ENCODE measurements around the gene EZH2. TPM values are rescaled to one million over a fixed set of nuclear protein-coding genes. Genes with fewer than 3 reads are reported as not detected.

Gene EZH2
- total RNA-seq, 2 donors from 2014 or later, result 70.6 to 113 TPM

DNA sequence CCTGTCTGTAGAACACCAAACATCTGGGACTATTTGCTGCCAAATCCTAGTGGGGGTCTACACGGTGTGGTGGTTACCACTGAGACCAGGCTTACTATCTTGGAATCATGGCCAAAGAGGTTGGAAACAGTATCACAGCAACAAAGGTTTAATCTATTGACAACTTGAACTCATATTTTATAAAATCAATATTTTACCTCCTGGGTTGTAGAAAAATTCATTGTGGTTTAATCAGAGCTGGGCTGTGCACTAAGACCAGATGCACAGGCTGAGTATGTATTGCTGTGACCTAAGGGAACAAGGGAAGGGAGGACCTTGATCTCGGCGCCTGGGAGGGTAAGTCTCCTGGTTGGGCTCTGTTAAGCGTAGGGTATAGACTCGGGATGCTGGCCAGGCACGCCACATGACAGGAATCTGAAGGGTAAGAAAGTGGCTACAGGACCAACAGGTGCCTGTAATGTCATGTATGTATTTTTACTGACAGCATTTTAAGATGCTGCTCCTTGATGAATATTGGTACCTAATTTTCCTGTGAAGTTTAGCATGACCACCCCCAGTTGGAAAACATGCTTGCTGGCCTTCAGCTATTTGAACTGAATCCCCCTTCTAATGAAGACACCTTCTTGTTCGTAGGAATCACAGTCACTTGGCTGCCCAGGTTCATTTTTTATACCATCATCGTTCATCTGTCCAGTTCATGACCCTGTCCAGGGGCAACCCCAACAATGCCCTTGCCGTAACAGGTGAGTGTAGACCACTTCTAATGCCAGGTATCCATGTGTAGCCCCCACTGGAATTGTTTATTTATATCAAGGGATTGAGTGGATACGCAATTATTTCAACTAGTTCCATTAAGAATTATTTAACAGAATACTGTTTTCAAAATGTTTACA is 79.5 kb downstream of the EZH2 start:
- no peak overlapping the region for H3K27ac Mint-ChIP-seq
- ATAC-seq, result no peak
- H3K4me3 Mint-ChIP-seq, result no peak overlapping the region
- no peak for DNase-seq (ENCODE audit: low spot score)
- no peaks in the 10 kb centered on the region for H3K27me3 Mint-ChIP-seq
- H3K9me3 Mint-ChIP-seq, result no peaks in the 10 kb centered on the region
- H3K4me1 Mint-ChIP-seq (ENCODE audit: low read depth in 2 of 2), result peaks cover 0 to 7% of the 10 kb centered on the region in 2 donors
- peaks cover 10% of the 10 kb centered on the region for H3K36me3 Mint-ChIP-seq

- Mint-ChIP-seq H3K9me3 (no peaks in the 10 kb centered on the region), H3K4me3 (no peak overlapping the region), H3K4me1 (ENCODE audit: low read depth in 2 of 2) (peaks cover 0 to 7% of the 10 kb centered on the region in 2 donors), H3K27me3 (no peaks in the 10 kb centered on the region), H3K27ac (no peak overlapping the region), H3K36me3 (peaks cover 22% of the 10 kb centered on the region)
- no peak for DNase-seq (ENCODE audit: low spot score)
- ATAC-seq, result no peak
These were observed 81.0 kb downstream of the EZH2 start for GRCh38 chr7:148803094-148803493.

DNA sequence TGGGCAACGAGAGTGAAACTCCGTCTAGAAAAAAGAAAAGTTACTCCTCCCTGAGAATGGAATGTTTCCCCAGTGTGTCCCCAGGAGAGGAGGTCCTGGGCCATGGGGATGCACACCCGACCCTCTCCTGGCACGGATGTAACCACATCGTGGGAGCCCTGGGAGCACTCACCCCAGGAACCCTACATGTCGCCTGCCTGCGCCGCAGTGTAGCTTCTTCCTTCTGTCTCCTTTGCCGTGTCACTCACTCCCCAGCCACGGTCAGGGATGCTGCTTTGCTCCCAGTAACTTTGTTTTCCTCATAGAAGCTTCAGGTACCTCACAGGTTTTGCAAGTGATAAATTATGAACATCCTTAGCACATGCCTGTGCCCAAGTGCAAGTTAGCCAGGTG is 82.0 kb downstream of the EZH2 start:
- Mint-ChIP-seq H3K9me3 (no peaks in the 10 kb centered on the region), H3K27ac (no peak overlapping the region), H3K27me3 (no peaks in the 10 kb centered on the region), H3K4me3 (no peak overlapping the region), H3K4me1 (ENCODE audit: low read depth in 2 of 2) (peaks cover 0 to 7% of the 10 kb centered on the region in 2 donors), H3K36me3 (peaks cover 23% of the 10 kb centered on the region)
- DNase-seq (ENCODE audit: low spot score) (no peak), ATAC-seq (no peak)

DNA sequence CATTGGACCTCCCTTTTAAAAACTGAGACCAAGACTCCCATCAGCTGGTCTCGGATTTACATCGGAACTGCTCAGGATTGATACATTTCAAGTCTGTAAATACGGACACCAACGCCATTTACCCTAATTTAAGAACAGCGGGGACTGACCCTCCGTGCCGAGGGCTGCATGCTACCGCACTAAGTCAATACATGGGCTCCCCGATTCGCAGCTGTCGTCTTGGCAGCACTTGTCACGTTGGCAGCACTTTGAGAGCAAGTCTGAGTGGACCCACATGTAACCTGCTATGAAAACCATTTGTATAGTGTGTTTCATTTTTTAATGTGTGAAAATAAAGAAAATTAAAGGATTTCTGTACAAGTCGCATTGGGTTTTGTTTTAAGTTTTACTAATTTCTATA is 83.4 kb downstream of the EZH2 start:
- peak overlapping the region in 1 of 2 donors; percentile 28 for H3K27ac Mint-ChIP-seq
- no peak overlapping the region for H3K4me3 Mint-ChIP-seq
- no peak for ATAC-seq
- peaks cover 23% of the 10 kb centered on the region for H3K36me3 Mint-ChIP-seq
- peaks cover 0 to 14% of the 10 kb centered on the region in 2 donors for H3K4me1 Mint-ChIP-seq (ENCODE audit: low read depth in 2 of 2)
- no peaks in the 10 kb centered on the region for H3K27me3 Mint-ChIP-seq
- no peaks in the 10 kb centered on the region for H3K9me3 Mint-ChIP-seq
- DNase-seq (ENCODE audit: low spot score), result no peak

DNA sequence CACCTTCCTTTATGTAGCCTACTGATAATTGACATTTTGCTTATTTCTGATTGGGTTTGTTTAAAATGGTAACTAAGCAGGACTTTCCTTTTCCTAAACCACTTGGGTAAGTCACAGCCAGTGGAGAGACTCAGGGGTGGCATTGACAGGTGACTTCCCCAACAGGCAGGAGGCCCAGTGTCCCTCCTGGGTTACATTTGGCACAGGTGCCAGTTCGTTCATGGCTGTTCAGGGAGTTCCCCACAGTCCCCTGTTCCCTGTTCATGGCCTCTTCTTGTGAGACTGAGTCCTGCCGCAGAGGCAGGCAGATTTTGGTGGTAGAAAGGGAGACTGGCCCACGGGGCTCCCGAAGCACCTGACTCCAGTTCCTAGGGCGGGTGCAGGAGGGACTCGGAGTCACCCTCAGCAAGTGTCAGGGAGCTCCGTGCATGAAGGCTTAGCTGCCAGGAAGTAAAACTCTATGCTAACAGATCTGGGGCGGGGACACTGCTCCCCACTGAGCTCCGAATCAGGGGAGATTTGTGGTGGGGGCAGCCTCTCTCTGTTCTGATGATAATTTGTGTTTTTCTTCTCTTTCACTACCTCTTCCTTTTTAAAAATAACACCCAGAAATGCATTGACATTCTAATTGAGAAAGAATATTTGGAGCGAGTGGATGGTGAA is 84.1 kb downstream of the EZH2 start:
- Mint-ChIP-seq H3K27ac (peak overlapping the region in 1 of 2 donors; percentile 28), H3K4me3 (no peak overlapping the region), H3K9me3 (no peaks in the 10 kb centered on the region), H3K36me3 (peaks cover 23% of the 10 kb centered on the region), H3K4me1 (ENCODE audit: low read depth in 2 of 2) (peaks cover 0 to 14% of the 10 kb centered on the region in 2 donors), H3K27me3 (no peaks in the 10 kb centered on the region)
- ATAC-seq, result no peak
- no peak for DNase-seq (ENCODE audit: low spot score)

- H3K9me3 Mint-ChIP-seq, result no peaks in the 10 kb centered on the region
- peak overlapping the region in 1 of 2 donors; percentile 80 for H3K27ac Mint-ChIP-seq
- ATAC-seq (no peak), DNase-seq (ENCODE audit: low spot score) (no peak)
- H3K4me3 Mint-ChIP-seq, result no peak overlapping the region
- H3K27me3 Mint-ChIP-seq, result no peaks in the 10 kb centered on the region
- H3K4me1 Mint-ChIP-seq (ENCODE audit: low read depth in 2 of 2), result peaks cover 0 to 19% of the 10 kb centered on the region in 2 donors
- H3K36me3 Mint-ChIP-seq, result peaks cover 41% of the 10 kb centered on the region
These were observed 87.2 kb downstream of the EZH2 start for GRCh38 chr7:148796841-148797240.

- DNase-seq (ENCODE audit: low spot score) (no peak), ATAC-seq (no peak)
- no peak overlapping the region for H3K27ac Mint-ChIP-seq
- H3K4me1 Mint-ChIP-seq (ENCODE audit: low read depth in 2 of 2), result peaks cover 0 to 19% of the 10 kb centered on the region in 2 donors
- no peak overlapping the region for H3K4me3 Mint-ChIP-seq
- no peaks in the 10 kb centered on the region for H3K9me3 Mint-ChIP-seq
- peaks cover 34% of the 10 kb centered on the region for H3K36me3 Mint-ChIP-seq
- H3K27me3 Mint-ChIP-seq, result no peaks in the 10 kb centered on the region
These were observed 89.6 kb downstream of the EZH2 start for GRCh38 chr7:148794476-148794875.

DNA sequence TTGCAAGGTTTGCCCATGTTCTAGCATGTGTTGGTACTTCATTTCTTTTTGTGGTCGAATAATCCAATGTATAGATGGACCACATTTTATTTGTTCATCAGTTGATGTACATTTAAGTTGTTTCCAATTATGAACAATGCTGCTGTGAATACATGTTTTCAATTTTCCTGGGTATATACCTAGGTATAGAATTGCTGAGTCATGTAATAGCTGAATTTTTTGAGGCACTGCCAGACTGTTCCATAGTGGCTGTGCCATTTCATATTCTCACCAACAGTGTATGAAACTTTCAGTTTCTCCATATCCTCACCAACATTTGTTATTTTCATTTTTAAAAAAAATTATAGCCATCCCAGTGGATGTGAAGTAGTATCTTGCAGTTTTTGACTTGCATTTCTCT is 90.5 kb downstream of the EZH2 start:
- H3K27me3 Mint-ChIP-seq, result no peaks in the 10 kb centered on the region
- ATAC-seq (no peak), DNase-seq (ENCODE audit: low spot score) (no peak)
- H3K9me3 Mint-ChIP-seq, result no peaks in the 10 kb centered on the region
- no peak overlapping the region for H3K4me3 Mint-ChIP-seq
- no peak overlapping the region for H3K27ac Mint-ChIP-seq
- H3K4me1 Mint-ChIP-seq (ENCODE audit: low read depth in 2 of 2), result peaks cover 0 to 19% of the 10 kb centered on the region in 2 donors
- peaks cover 29% of the 10 kb centered on the region for H3K36me3 Mint-ChIP-seq

DNA sequence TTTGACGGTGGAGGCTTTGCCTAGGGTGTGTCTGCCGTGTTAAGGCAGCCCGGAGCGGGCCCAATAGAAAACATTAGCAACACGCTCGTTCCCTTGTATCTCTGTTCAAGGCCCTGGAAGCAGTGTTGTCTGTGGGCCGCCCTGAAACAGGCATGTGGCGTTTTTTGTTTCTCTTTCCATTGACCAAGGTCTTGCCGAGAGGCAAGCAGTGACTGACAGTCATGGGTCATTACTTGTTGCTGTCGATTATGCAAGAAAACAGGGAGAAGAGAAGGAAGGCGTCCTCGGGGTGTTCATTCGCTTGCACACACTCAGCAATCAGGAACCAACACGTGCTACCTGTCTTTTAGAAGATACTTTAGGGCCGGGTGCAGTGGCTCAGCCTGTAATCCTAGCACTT is 92.5 kb downstream of the EZH2 start:
- ATAC-seq, result no peak
- Mint-ChIP-seq H3K4me3 (no peak overlapping the region), H3K36me3 (peaks cover 28% of the 10 kb centered on the region), H3K27ac (no peak overlapping the region), H3K27me3 (no peaks in the 10 kb centered on the region), H3K9me3 (no peaks in the 10 kb centered on the region), H3K4me1 (ENCODE audit: low read depth in 2 of 2) (peaks cover 0 to 19% of the 10 kb centered on the region in 2 donors)
- no peak for DNase-seq (ENCODE audit: low spot score)

- H3K27me3 Mint-ChIP-seq, result no peaks in the 10 kb centered on the region
- no peak for DNase-seq (ENCODE audit: low spot score)
- H3K4me3 Mint-ChIP-seq, result no peak overlapping the region
- H3K36me3 Mint-ChIP-seq, result peaks cover 28% of the 10 kb centered on the region
- no peak overlapping the region for H3K27ac Mint-ChIP-seq
- H3K4me1 Mint-ChIP-seq (ENCODE audit: low read depth in 2 of 2), result peaks cover 0 to 12% of the 10 kb centered on the region in 2 donors
- H3K9me3 Mint-ChIP-seq, result no peaks in the 10 kb centered on the region
- ATAC-seq, result no peak
These were observed 93.2 kb downstream of the EZH2 start for GRCh38 chr7:148790850-148791249.

DNA sequence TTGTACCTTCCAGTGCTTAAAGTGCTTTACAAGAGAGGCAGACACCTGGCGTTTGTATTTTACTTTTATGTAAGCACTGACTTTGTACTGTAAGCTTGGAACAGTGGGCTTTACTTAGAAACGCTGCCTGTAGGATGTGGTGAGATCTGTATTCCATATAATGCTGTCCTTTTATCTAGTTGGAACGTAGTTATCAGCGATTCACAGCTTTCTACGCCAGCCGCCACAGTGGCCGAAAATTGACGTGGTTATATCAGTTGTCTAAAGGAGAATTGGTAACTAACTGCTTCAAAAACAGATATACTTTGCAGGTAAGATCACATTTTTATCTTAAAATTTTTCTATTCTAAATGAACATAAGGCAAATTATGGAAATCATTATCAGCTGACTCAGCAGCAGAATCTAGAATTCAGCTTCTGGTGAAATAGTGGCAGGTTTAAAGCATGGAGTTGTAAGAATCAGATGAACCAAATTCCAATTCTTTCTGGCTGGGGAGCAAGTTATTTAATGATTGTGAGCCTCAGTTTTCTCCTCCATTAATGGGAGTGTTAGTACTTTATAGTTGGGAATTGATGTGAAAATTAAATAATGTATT is 93.9 kb downstream of the EZH2 start:
- peaks cover 0 to 11% of the 10 kb centered on the region in 2 donors for H3K4me1 Mint-ChIP-seq (ENCODE audit: low read depth in 2 of 2)
- H3K27ac Mint-ChIP-seq, result no peak overlapping the region
- no peak overlapping the region for H3K4me3 Mint-ChIP-seq
- peaks cover 28% of the 10 kb centered on the region for H3K36me3 Mint-ChIP-seq
- H3K27me3 Mint-ChIP-seq, result no peaks in the 10 kb centered on the region
- no peak for ATAC-seq
- DNase-seq (ENCODE audit: low spot score), result no peak
- no peaks in the 10 kb centered on the region for H3K9me3 Mint-ChIP-seq

- DNase-seq (ENCODE audit: low spot score) (no peak), ATAC-seq (no peak)
- H3K27ac Mint-ChIP-seq, result no peak overlapping the region
- H3K4me1 Mint-ChIP-seq (ENCODE audit: low read depth in 2 of 2), result peaks cover 0 to 7% of the 10 kb centered on the region in 2 donors
- no peak overlapping the region for H3K4me3 Mint-ChIP-seq
- peaks cover 24% of the 10 kb centered on the region for H3K36me3 Mint-ChIP-seq
- H3K9me3 Mint-ChIP-seq, result no peaks in the 10 kb centered on the region
- H3K27me3 Mint-ChIP-seq, result no peaks in the 10 kb centered on the region
These were observed 94.9 kb downstream of the EZH2 start for GRCh38 chr7:148789220-148789619.

GRCh38 chr7:148787571-148788295 is 96.4 kb downstream of the EZH2 start:
- ATAC-seq, result no peak
- H3K4me3 Mint-ChIP-seq, result no peak overlapping the region
- no peak for DNase-seq (ENCODE audit: low spot score)
- no peaks in the 10 kb centered on the region for H3K27me3 Mint-ChIP-seq
- peaks cover 0 to 4% of the 10 kb centered on the region in 2 donors for H3K4me1 Mint-ChIP-seq (ENCODE audit: low read depth in 2 of 2)
- no peak overlapping the region for H3K27ac Mint-ChIP-seq
- H3K36me3 Mint-ChIP-seq, result peaks cover 21% of the 10 kb centered on the region
- no peaks in the 10 kb centered on the region for H3K9me3 Mint-ChIP-seq
